Measurements from ENCODE around the gene HSF2.

Gene HSF2

GRCh38 chr6:122399348-122400120 is at the start of gene HSF2:
Gene HSF2, plus strand, starts transcription at chr6:122399652. Its CDS starts 86 bp downstream, at chr6:122399738.
- peak; percentile 97 for DNase-seq

- DNase-seq = no peak
Observed at GRCh38 chr6:122352981-122353664, 46.3 kb upstream of the HSF2 start.

- DNase-seq = no peak
Observed at GRCh38 chr6:122360809-122361208, 38.6 kb upstream of the HSF2 start.

- DNase-seq = no peak
Observed at GRCh38 chr6:122361314-122361979, 38.0 kb upstream of the HSF2 start.

- DNase-seq = no peak
Observed at GRCh38 chr6:122363769-122364483, 35.5 kb upstream of the HSF2 start.

GRCh38 chr6:122365775-122366403 is 33.6 kb upstream of the HSF2 start:
- DNase-seq = no peak

- no peak for DNase-seq
Observed at GRCh38 chr6:122367171-122367570, 32.3 kb upstream of the HSF2 start.

- DNase-seq = no peak
Observed at GRCh38 chr6:122369536-122369935, 29.9 kb upstream of the HSF2 start.

- DNase-seq = no peak
Observed at GRCh38 chr6:122372647-122373046, 26.8 kb upstream of the HSF2 start.

GRCh38 chr6:122374307-122374706 is 25.1 kb upstream of the HSF2 start:
- DNase-seq = no peak

- DNase-seq = no peak
Observed at GRCh38 chr6:122376246-122376645, 23.2 kb upstream of the HSF2 start.

GRCh38 chr6:122381494-122382265 is 17.8 kb upstream of the HSF2 start:
- DNase-seq = peak; percentile 45

- no peak for DNase-seq
Observed at GRCh38 chr6:122385857-122386612, 13.4 kb upstream of the HSF2 start.

GRCh38 chr6:122388945-122389344 is 10.5 kb upstream of the HSF2 start:
- no peak for DNase-seq

- DNase-seq = no peak
Observed at GRCh38 chr6:122389704-122390372, 9.6 kb upstream of the HSF2 start.

GRCh38 chr6:122392564-122393350 is 6.7 kb upstream of the HSF2 start:
- no peak for DNase-seq

- DNase-seq = no peak
Observed at GRCh38 chr6:122393351-122393896, 6.0 kb upstream of the HSF2 start.

- DNase-seq = no peak
Observed at GRCh38 chr6:122394016-122394415, 5.4 kb upstream of the HSF2 start.

- DNase-seq = no peak
Observed at GRCh38 chr6:122399055-122399347, 451 bp upstream of the HSF2 start.

- DNase-seq = no peak
Observed at GRCh38 chr6:122400121-122400450, 634 bp downstream of the HSF2 start.

Measured in GDM1 (cell line).